Cardiac fibroblast (primary cell): ENCODE measurements around the gene FMOD.
A peak's percentile ranks its signal among the peaks of the same experiment; 100 is the strongest.

Experiments
- DNase-seq, 2 donors: peaks; one replicate each; pipeline versions ENCODE4 v3.0.0 to v3.0.0-alpha.2; 2010; ENCODE audit warnings: low read depth in 2 of 2
- H3K4me3 ChIP-seq, 2 donors: replicated peaks in 1 of 2; 1 replicate in 1 of 2; 2 replicates in 1 of 2; pipeline ENCODE4 v1.5.1; 2011; ENCODE audit warnings: low read depth in 2 of 2, low read length in 2 of 2, mild to moderate bottlenecking in 2 of 2, moderate library complexity in 1 of 2
- CTCF ChIP-seq: IDR thresholded peaks from one replicate; pipeline ENCODE4 v1.5.1; 2011; ENCODE audit warnings: low read depth, mild to moderate bottlenecking, low read length, inconsistent platforms

The FMOD gene

GRCh38 chr1:203381151-203381751, 30.3 kb upstream of the FMOD start:
- DNase-seq = no peak
- H3K4me3 ChIP-seq = no peak overlapping the region
- no peak for TF ChIP-seq CTCF

GRCh38 chr1:203380420-203381150, 29.7 kb upstream of the FMOD start:
- no peak for TF ChIP-seq CTCF
- no peak for DNase-seq

GRCh38 chr1:203379825-203380224, 28.9 kb upstream of the FMOD start:
- DNase-seq = peak in 1 of 2 donors; percentile 57
- no peak for TF ChIP-seq CTCF
- no peak overlapping the region for H3K4me3 ChIP-seq

More at GRCh38 chr1:203380420-203381150, 29.7 kb upstream of the FMOD start:
- H3K4me3 ChIP-seq = no peak overlapping the region

- no peak overlapping the region for H3K4me3 ChIP-seq
- no peak for TF ChIP-seq CTCF
- DNase-seq = peak; percentile 50 to 85
These were observed 27.8 kb upstream of the FMOD start for GRCh38 chr1:203378556-203379245.

- TF ChIP-seq CTCF = no peak
- H3K4me3 ChIP-seq = no peak overlapping the region
- no peak for DNase-seq
These were observed 23.1 kb upstream of the FMOD start for GRCh38 chr1:203373991-203374390.

- no peak for TF ChIP-seq CTCF
- no peak overlapping the region for H3K4me3 ChIP-seq
- DNase-seq = no peak
These were observed 22.1 kb upstream of the FMOD start for GRCh38 chr1:203373002-203373401.
